Measurements from ENCODE around the gene DNAJC18.
"Not testable (repeated sequence)": the region's sequence is repeated elsewhere in the genome, so short reads cannot be mapped to it uniquely, and the experiment has no call there.

Gene DNAJC18

GRCh38 chr5:139439013-139439903, at the start of gene DNAJC18:
DNAJC18 (minus strand) TSS chr5:139439525; CDS start chr5:139439445, 80 bp downstream.
- DNase-seq (ENCODE audit: low read depth in 2 of 2) = peak; percentile 90 to 91

- no peak for DNase-seq (ENCODE audit: low read depth in 2 of 2)
These were observed 48.9 kb upstream of the DNAJC18 start for GRCh38 chr5:139488260-139488659.

DNA sequence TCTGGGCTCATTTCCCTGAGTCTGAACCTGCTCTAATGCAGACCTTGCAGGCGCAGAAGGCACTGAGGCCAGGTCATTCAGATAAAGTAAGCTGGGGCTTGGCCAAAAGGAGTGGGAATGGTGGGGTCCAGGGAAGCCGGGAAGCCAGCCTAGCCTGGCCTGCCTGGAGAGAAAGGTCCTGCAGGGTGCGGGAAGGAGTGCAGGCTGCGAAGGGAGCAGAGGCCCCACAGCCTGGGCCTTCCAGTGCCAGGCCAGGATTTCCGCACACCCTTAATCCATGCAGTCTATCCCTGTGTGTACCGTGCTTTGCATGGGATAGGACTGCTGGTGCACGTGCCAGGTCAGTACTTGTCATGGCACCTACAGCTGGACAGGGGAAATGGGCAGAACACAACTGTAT, 46.9 kb upstream of the DNAJC18 start:
- no peak for DNase-seq (ENCODE audit: low read depth in 2 of 2)

DNA sequence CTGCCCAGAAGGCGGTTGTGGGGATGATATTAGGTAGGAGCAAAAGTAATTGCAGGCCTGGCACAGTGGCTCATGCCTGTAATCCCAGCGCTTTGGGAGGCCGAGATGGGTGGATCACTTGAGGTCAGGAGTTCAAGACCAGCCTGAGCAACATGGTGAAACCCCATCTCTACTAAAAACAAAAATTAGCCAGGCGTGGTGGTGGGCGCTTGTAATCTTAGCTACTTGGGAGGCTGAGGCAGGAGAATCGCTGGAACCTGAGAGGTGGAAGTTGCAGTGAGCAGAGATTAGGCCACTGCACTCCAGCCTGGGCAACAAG, 43.5 kb upstream of the DNAJC18 start:
- not testable (repeated sequence) for DNase-seq (ENCODE audit: low read depth in 2 of 2)

DNA sequence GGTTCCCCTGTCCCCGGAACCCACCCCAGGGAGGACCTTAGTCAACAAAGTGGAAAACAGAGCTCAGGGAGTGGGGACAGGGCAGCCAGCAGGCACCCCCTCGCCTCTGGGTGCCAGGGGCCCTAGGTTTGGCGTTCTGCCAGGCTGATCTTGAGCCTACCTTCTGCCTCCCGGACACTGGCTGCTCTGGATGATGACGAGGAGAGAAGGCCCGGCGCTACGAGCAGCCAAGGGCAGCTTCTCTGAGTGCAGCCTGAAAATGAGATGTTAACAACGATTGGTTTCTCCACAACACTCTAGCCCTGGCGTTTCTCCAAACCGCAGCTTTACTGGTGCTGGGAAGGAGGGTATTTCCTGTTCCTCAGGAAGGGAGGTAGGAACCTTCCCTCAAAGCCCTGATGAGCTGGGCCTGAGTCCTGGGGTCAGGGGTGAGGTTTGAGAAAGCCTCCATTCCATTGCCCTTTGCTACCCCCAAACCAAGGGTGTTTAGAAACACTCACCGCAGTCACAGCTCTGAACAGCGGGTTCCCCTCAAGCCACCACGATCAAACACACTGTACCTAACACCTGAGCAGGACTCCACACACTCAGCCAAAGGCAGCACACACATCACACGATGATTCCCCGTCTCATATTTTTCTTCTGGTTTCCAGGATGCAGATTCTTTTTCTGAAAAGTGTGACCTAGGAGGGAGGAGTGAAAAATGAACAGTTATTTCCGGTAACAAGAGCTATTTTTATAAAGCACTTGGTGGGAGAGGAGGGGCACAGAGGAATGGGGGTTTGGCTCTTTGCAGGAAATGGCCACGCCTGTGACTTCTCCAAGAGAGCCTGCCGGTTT, 42.9 kb upstream of the DNAJC18 start, which contains the start of gene STING1:
Gene STING1 (minus strand): TSS at position 709 of the 840 bp plus-strand sequence. CDS start 1,054 bp downstream, outside the sequence.
- peak; percentile 38 to 57 for DNase-seq (ENCODE audit: low read depth in 2 of 2)

DNA sequence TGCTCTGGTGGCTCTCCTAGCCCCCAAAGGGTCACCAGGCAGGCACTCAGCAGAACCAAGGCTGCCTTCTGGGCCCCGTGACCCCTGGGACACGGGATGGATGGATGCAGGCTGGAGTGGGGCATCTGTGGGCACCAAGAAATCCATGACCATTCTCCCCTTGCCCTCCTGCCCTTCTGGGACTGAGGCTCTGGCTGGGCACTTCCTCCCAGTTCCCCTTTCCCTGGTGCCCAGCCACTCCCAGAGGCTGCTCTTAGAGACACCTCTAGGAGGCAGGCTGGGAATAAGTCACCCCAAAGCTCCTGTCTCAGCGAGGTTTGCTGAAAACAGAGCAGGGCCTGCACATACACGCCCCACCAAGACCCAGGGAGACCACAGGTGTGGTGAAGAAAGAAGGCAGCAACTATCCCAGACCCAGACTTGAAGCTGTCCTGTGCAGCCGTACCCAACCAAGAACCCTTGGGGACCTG, 42.3 kb upstream of the DNAJC18 start:
- no peak for DNase-seq (ENCODE audit: low read depth in 2 of 2)

DNA sequence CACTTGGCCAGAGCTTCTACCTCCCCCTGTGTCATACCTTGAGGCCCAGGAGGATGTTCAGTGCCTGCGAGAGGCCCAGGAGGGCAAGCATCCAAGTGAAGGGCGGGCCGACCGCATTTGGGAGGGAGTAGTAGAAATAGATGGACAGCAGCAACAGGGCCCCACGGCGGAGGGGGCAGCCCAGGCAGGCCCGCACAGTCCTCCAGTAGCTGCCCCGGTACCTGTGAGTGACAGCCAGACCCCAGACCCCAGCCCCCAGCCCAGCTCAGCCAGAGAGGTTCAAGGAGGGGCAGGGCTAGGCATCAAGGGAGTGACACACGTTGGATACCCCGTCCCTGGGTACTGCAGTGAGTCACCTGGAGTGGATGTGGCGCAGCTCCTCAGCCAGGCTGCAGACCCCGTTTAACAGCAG, 41.8 kb upstream of the DNAJC18 start:
- DNase-seq (ENCODE audit: low read depth in 2 of 2) = peak in 1 of 2 donors; percentile 33

- not testable (repeated sequence) for DNase-seq (ENCODE audit: low read depth in 2 of 2)
These were observed 40.4 kb upstream of the DNAJC18 start for GRCh38 chr5:139479729-139480128.

DNA sequence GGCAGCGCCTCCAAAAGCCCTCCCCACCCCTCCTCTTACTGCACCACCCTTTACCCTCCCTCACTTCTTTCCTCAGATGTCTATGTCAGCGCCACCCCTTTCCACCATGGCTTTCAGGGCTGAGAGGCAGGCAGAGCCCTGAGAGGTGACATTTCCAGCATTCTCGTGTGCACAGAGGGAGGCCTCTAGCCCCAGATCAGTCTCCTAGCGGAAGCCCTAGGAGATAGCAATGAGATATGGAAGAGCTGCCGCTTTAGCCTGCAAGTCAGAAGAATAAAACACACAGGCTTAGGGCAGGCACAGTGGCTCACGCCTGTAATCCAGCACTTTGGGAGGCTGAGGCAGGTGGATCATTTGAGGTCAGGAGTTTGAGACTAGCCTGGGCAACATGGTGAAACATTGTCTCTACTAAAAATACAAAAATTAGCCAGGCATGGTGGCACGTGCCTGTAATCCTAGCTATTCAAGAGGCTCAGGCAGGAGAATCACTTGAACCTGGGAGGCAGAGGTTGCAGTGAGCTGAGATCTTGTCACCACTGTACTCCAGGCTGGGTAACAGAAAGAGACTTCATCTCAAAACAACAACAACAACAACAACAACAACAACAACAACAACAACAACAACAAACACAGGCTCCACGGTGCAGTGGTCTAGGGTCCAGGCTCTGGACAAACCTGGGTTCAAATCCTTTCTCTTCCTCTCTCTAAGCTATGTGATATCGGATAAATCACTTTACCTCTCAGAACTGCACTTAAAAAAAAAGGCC, 39.5 kb upstream of the DNAJC18 start:
- DNase-seq (ENCODE audit: low read depth in 2 of 2) = not testable (repeated sequence)

GRCh38 chr5:139475865-139476617, 36.7 kb upstream of the DNAJC18 start:
- no peak for DNase-seq (ENCODE audit: low read depth in 2 of 2)

DNA sequence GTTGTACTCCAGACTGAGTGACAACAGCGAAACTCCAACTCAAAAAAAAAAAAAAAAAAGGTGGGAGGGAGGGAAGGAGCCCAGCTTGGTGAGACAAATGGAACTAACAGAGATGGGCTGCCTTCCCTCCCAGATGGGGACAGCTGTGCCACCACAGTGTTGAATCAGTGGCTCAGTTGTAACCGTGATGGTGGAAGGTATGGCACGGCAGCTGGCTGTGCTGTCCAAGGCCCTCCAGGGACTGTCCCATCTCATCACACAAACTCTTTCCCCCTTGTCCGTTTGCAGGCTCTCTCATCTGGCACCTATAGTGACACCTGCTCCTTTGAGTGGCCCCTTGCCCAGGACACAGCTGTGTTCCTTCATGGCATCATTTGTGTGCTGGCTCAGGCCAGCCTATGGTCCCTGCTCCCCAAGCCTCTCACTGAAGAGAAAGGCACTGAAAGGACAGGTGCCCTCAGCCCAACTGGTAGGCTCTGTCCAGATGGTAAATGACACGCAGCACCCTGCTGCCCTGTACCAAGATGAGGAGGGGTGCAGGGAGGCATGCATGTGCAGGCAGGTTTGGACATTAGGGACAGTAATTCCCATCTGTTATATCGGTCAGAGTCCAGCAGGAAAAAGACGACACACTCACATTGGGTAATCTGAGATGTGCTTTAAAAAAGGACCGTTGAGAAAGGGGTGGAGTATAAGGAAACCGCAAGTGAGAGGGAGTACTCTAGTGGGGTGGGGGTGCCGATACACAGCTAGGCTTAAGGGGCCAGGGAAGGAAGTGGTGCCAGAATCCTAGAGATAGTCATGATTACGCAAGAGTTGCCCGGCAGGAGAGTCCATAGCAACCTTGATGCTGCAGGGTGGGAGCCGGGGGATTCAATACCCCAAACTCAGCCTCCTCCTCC, 35.8 kb upstream of the DNAJC18 start:
- no peak for DNase-seq (ENCODE audit: low read depth in 2 of 2)

GRCh38 chr5:139473565-139473964, 34.2 kb upstream of the DNAJC18 start:
- no peak for DNase-seq (ENCODE audit: low read depth in 2 of 2)

DNA sequence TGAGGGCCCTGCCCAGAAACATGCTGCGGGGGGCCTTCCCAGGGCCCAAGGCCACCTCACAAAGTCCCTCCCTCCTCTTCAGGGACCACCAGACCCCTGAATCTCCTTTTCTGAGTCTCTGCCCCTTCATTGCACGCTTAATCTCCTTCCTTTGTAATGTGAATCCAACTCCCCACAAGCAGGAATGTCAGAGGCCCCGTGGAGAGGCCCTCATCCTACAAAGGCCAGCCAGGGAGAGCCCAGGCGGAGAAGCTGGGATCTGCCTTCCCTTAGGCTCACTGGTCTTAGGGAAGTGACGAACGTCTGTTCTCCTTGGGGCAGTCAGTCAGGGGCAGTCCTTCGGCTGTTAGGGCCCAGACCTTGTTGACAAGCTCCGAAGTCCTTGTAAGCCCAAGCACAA, 33.8 kb upstream of the DNAJC18 start:
- DNase-seq (ENCODE audit: low read depth in 2 of 2) = no peak

GRCh38 chr5:139472386-139473030, 33.2 kb upstream of the DNAJC18 start:
- no peak for DNase-seq (ENCODE audit: low read depth in 2 of 2)

- DNase-seq (ENCODE audit: low read depth in 2 of 2) = no peak
These were observed 31.5 kb upstream of the DNAJC18 start, which contains the start of gene SMIM33 for GRCh38 chr5:139470821-139471300. SMIM33 (plus strand) TSS chr5:139471004; CDS start chr5:139471122, 118 bp downstream.

DNA sequence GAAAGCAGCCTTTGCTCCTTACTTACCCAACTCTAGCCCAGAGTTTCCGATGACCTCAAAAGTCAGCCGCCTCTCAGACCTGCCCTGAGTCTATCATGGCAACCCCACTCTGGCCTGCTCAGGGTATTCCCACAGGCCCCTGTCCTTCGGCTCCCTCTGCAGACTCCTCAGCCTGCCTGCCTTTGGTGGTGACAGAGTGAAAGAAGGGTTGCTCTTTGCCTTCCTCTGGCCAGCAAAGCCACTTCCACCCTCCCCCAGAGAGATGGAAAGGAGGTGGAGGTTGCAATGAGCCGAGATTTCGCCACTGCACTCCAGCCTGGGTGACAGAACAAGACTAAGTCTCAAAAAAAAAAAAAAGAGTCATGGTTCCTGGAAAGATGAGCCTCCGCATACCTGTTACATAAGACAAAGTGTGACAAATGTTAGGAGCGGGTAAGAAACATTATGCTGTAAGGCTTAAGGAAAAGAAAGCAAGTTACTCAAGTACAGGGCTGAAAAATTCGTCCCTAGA, 29.2 kb upstream of the DNAJC18 start:
- no peak for DNase-seq (ENCODE audit: low read depth in 2 of 2)

DNA sequence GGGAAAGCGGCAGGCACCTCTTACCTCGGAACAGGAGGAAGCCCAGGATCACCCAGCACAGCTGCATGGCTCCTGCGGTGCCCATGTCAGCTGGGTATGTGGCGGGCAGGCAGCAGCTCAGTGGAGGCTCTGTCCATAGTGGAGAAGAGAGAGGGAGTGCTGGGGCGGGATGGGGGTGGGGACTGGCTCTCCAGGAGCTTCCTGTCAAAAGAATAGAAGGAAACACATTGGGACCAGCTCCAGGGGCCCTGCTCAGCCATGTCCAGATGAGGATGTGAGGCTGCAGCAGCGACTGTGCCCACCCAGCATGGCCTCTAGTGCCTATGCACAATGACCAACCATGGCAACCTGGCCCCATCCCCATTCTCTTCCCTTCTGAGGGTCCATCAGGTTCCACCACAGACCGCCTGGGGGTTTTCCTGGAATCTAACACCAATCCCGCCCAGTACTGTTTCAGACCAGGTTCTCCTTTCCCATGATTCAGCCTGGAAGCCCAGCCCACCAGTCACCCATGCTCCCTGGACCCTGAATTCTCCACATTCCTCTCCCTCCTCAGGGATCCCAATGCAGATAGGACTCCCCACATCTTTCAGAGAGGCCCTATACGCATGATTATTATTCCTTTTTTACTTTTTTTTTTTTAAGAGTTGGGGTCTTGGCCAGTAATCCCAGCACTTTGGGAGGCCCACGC, 23.4 kb upstream of the DNAJC18 start, which contains the start of gene ECSCR:
Gene ECSCR (minus strand): TSS at position 158 of the 691 bp plus-strand sequence. CDS start 73 bp downstream, at position 85.
- no peak for DNase-seq (ENCODE audit: low read depth in 2 of 2)

- no peak for DNase-seq (ENCODE audit: low read depth in 2 of 2)
These were observed 22.4 kb upstream of the DNAJC18 start for GRCh38 chr5:139461698-139462097.
